Activated CD8-positive, alpha-beta T cell treated with anti-CD3 and anti-CD28 coated beads for 36 hours (primary cell): ENCODE measurements around the gene PAH. TPM values are rescaled to one million over a fixed set of nuclear protein-coding genes. Genes with fewer than 3 reads are reported as not detected.
A peak's percentile ranks its signal among the peaks of the same experiment; 100 is the strongest.

Source experiments
- ATAC-seq: fragments of 200-7000 bp; cut with Tn5 transposase; one replicate; pipeline ENCODE4 v1.10.0; 2021; ENCODE audit warnings: mild to moderate bottlenecking, moderate library complexity
- CTCF ChIA-PET: fragments of 350-600 bp; sonication (Branson Sonifier 250); formaldehyde crosslinking; loops from one replicate; lab custom pipeline; 2021; ENCODE audit warnings: antibody characterized with exemption; lab: Charles Lee
- POLR2A ChIA-PET: fragments of 350-600 bp; sonication (Branson Sonifier 250); formaldehyde crosslinking; loops from one replicate; lab custom pipeline; 2021; ENCODE audit warnings: antibody characterized with exemption; lab: Charles Lee
- DNase-seq: peaks from one replicate; pipeline ENCODE4 v3.0.0-alpha.2; 2020
- H3K27ac Mint-ChIP-seq: one replicate; pipeline ENCODE4 v1.8.0; 2021; ENCODE audit warnings: mild to moderate bottlenecking, mixed read lengths
- H3K27me3 Mint-ChIP-seq: one replicate; pipeline ENCODE4 v1.8.0; 2021; ENCODE audit warnings: mixed read lengths
- H3K36me3 Mint-ChIP-seq: one replicate; pipeline ENCODE4 v1.8.0; 2021; ENCODE audit warnings: low read depth, mixed read lengths
- H3K4me1 Mint-ChIP-seq: one replicate; pipeline ENCODE4 v1.8.0; 2021; ENCODE audit warnings: low read depth, mixed read lengths
- H3K4me3 Mint-ChIP-seq: one replicate; pipeline ENCODE4 v1.8.0; 2021; ENCODE audit warnings: mild to moderate bottlenecking, moderate library complexity, mixed read lengths
- H3K9me3 Mint-ChIP-seq: one replicate; pipeline ENCODE4 v1.8.0; 2021; ENCODE audit warnings: mixed read lengths
- CTCF ChIP-seq: fragments of 200-600 bp; IDR thresholded peaks from one replicate; pipeline ENCODE4 v1.8.0; 2022; ENCODE audit warnings: antibody characterized with exemption, mild to moderate bottlenecking
- intact Hi-C: fragments of 100-400 bp; cut with micrococcal nuclease; formaldehyde crosslinking; loops from one replicate; pipeline ENCODE4 v1.10.0; 2022
- total RNA-seq, 2 experiments: library from RNA; stranded (reverse); gene quantifications; one replicate each; pipeline ENCODE4 v1.2.3, GENCODE V29; 2021

Gene PAH
- total RNA-seq, 2 experiments from 2014 or later = not detected

GRCh38 chr12:102920271-102920670, 3.2 kb upstream of the PAH start:
- TF ChIP-seq CTCF = no peak
- Mint-ChIP-seq H3K4me1 (peaks cover 3% of the 10 kb centered on the region), H3K27ac (no peak overlapping the region), H3K27me3 (peaks cover 15% of the 10 kb centered on the region), H3K9me3 (no peaks in the 10 kb centered on the region), H3K4me3 (no peak overlapping the region), H3K36me3 (no peaks in the 10 kb centered on the region)
- ChIA-PET CTCF (no interaction called here), POLR2A (no interaction called here)
- ATAC-seq = no peak
- no peak for DNase-seq
- intact Hi-C loops = no loop called here

GRCh38 chr12:102918840-102919239, 1.8 kb upstream of the PAH start:
- Mint-ChIP-seq H3K36me3 (no peaks in the 10 kb centered on the region), H3K27me3 (peaks cover 15% of the 10 kb centered on the region), H3K27ac (no peak overlapping the region), H3K9me3 (no peaks in the 10 kb centered on the region), H3K4me1 (peaks cover 3% of the 10 kb centered on the region), H3K4me3 (no peak overlapping the region)
- ATAC-seq (no peak), DNase-seq (no peak)
- intact Hi-C loops = no loop called here
- POLR2A ChIA-PET = no interaction called here
- CTCF ChIA-PET = no interaction called here
- no peak for TF ChIP-seq CTCF

- H3K9me3 Mint-ChIP-seq = no peaks in the 10 kb centered on the region
- H3K27me3 Mint-ChIP-seq = peaks cover 20% of the 10 kb centered on the region
- intact Hi-C loops = no loop called here
- DNase-seq = no peak
- H3K4me1 Mint-ChIP-seq = peaks cover 3% of the 10 kb centered on the region
- no peak for ATAC-seq
- H3K4me3 Mint-ChIP-seq = peak overlapping the region; percentile 57
- ChIA-PET CTCF (interaction anchor here (1.2 to 1.8 kb wide), 2 partner anchors 63 to 632 kb away, joined by 5 to 6 read pairs; no protein-coding TSS in a partner anchor), POLR2A (no interaction called here)
- H3K27ac Mint-ChIP-seq = no peak overlapping the region
- TF ChIP-seq CTCF = no peak
- no peaks in the 10 kb centered on the region for H3K36me3 Mint-ChIP-seq
Observed at GRCh38 chr12:102916252-102917025, 605 bp downstream of the PAH start.

- CTCF ChIA-PET = interaction anchor here (1.2 kb wide), 1 partner anchor 30 kb away, joined by 4 read pairs; no protein-coding TSS in a partner anchor
Observed at GRCh38 chr12:102913453-102914226, 3.4 kb downstream of the PAH start.

More at GRCh38 chr12:102913453-102914226, 3.4 kb downstream of the PAH start:
- Mint-ChIP-seq H3K27ac (no peak overlapping the region), H3K4me3 (no peak overlapping the region), H3K4me1 (peaks cover 3% of the 10 kb centered on the region), H3K9me3 (no peaks in the 10 kb centered on the region), H3K36me3 (no peaks in the 10 kb centered on the region), H3K27me3 (peaks cover 21% of the 10 kb centered on the region)
- POLR2A ChIA-PET = no interaction called here
- ATAC-seq = no peak
- DNase-seq = no peak
- intact Hi-C loops = no loop called here
- TF ChIP-seq CTCF = no peak
